ENCODE data around the gene CIZ1.

Gene CIZ1

DNA sequence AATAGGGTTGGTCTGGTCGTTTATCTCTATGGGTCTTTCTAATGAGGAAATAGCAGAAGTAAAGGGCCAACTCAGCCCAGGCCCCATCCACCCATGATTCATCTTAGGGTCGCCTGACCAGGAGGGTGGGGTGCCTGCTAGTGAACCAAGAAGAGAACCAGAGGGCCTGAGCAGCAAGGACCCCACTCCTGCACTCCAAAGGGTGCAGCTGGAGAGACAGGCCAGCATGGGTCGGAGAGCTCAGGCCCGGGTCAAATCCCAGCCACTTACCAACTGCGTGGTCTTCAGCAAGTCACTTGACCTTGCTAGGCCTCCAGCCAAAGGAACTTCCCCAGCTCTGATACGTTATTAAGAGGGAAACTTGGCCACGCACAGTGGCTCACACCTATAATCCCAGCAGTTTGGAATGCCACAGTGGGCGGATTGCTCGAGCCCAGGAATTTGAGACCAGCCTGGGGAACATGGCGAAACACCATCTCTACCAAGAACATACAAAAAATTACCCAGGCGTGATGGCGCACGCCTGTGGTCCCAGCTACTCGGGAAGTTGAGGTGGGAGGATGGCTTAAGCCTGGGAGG is 27.0 kb downstream of the CIZ1 start:
- H3K4me3 ChIP-seq (ENCODE audit: low read depth, low read length), result no peak overlapping the region

DNA sequence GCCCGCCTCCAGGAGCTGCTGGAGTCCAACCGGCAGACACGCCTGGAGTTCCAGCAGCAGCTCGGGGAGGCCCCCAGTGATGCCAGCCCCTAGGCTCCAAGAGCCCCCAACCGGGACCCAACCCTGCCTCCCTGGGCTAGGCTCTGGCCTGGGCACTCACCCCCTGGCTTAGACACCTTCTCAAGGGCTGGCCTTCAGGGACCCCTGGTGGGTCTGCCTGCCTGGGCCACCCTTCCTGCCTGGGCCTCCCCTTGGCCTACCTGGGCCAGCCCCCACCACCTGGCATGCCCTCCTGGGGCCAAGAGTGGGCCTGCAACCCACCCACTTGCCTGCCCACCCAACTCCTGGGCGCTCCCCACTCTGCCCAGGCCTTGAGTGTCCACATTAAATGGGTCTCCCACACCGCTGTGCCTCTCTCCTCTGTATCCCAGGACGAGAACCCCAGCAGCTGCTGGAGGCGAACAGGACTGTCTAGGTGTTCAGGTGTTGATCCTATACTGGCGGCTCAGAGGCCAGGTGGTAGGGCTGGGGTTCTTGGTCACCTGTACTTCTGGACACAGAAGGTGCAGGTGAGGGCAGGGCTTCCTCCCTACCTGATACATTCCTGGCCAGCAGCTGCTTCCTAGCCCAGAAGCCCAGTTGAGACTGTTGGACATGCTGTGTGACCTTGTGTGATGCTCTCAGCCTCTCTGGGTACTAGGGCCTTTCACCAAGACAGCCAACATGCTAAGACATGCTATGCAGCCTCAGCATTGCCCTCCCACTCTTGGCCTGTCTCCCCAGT is 27.7 kb downstream of the CIZ1 start:
- no peak overlapping the region for H3K4me3 ChIP-seq (ENCODE audit: low read depth, low read length)

DNA sequence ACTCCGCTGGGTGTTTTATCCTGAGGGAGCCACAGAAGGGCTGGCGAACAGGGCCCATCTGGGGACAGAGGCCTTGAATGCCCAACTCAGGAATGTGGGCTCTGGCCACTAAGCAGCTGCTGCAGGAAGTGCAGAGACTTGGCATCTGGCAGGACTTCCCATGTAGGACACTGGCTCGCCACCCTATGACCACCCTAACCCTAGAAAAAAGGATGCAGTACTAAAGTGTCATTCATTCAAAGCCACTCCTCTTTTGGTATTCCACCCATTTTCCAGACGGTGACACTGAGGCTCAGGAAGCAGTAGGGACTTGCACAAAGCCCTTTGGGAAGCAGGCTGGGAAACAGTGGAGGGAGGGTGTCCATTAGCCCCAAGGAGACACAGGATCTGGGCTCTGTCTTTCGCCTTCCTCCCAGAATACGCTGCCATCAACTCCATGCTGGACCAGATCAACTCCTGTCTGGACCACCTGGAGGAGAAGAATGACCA is 28.3 kb downstream of the CIZ1 start:
- H3K4me3 ChIP-seq (ENCODE audit: low read depth, low read length), result no peak overlapping the region

DNA sequence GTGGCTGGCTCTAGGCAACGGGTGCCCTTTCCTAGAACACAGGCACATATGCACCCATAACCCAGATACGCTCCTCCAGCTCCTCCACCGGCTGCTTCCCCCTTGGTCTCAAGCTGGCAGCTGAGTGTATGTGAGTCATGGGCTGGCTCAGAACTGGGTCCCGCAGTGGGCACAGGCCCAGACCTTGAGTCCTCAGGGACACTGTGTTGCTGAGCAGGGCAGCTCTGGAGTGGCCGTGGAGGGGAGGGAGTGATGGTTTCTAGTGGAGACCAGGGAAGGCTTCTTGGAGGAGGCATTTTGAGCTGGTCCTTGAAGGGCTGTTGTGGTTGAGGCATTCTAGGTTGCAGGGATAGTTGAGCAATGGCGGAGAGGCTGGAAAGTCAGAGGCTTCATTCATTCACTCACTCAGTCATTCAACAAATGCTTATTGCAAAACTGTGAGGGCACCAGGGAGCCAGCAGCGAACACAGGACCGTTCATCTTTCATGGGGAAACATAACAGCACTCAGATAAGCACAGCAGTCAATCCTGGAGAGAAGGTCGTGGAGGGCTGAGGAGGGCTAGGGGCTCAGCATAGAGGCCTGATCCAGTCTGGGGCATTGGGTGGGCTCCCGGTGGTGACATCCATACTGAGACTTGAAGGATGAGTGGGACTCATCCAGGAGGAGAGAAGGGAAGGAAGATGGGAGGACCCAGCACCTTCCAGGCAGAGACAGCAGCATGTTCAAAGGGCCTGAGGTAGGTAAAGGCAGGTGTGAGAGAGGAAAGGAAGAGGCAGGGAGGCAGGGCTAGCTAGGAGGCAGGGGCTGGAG is 29.0 kb downstream of the CIZ1 start:
- no peak overlapping the region for H3K4me3 ChIP-seq (ENCODE audit: low read depth, low read length)

DNA sequence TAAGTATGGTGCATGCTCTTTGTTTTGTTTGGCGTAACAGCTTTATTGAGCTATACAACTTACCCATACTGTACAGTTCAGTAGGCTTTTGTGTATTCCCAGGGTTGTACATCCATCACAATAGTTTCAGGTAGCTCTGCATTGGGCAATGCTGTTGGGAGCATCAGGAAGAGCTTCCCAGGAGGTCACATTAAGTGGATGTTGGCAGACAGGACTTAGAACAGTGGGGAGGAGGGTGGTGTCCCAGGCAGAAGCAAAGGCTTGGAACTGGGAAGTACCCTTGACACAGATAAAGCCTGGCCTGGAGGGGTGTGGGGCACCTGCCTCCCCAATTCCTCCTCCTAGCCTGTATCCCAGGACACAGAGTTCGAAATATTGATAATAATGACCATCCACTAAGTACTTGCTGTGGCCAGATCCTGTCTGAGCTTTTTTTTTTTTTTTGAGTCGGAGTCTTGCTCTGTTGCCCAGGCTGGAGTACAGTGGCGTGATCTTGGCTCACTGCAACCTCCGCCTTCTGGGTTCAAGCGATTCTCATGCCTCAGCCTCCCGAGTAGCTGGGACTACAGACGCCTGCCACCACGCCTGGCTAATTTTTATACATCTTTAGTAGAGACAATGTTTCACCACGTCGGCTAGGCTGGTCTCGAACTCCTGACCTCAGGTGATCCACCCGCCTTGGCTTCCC is 30.0 kb downstream of the CIZ1 start:
- H3K4me3 ChIP-seq (ENCODE audit: low read depth, low read length), result peak overlapping the region; percentile 74

DNA sequence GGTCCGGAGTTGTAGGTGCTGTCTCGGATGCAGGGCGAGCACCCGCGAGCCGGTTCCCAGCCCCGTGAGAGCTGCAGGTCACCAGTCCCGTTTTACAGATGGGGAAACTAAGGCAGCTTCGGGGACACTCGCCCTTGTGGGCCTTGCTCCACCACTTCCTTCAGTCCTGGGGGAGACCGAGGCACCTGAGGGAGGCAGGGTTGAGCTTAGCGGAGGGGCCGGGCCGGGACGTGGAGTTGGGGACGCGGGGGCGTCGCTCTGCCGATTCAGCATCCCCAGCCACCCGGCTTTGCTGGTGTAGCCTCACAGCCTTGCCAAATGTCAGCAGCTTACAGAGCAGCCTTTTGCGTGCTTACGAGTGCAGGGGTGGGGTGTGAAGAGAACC is 30.8 kb downstream of the CIZ1 start:
- peak overlapping the region; percentile 74 for H3K4me3 ChIP-seq (ENCODE audit: low read depth, low read length)

DNA sequence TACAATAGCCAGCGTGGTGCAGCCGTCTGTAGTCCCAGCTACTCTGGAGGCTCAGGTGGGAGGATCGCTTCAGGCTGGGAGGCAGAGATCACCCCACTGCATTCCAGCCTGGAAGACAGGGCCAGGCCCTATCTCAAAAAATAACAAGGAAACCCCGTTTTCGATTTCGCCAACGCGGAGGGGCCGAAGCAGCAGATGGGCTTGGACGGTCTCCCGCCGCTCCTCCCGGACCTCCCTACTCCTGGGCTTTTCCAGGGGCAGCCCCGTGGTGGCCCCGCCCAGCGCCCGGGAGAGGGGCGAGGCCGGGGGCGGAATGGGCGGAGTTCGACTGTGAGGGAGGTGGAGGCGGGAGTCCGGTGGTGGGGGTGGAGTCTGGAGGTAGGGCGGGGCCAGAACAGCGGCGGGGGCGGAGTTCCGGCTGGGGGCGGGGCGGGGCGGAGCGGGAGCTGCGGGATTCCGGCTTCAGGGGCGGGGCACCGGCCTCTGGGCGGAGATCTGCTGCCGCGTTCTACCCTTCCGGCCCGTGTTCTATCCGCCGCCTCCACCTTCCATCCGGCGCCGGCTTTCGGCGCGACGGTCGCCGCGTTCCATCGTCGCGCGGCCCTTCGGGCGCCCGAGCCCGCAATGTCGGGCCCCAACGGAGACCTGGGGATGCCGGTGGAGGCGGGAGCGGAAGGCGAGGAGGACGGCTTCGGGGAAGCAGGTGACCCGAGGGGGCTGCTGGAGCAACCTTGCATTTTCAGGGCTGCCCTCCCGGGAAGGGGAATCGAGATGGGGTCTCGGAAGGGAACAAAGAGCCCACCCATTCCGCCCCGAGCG is 31.4 kb downstream of the CIZ1 start, which contains the start of gene BBLN:
BBLN (plus strand) TSS at position 482 of the 819 bp plus-strand sequence; CDS start at position 625, 143 bp downstream.
- H3K4me3 ChIP-seq (ENCODE audit: low read depth, low read length), result peak within 1 kb of the TSS; percentile 74

DNA sequence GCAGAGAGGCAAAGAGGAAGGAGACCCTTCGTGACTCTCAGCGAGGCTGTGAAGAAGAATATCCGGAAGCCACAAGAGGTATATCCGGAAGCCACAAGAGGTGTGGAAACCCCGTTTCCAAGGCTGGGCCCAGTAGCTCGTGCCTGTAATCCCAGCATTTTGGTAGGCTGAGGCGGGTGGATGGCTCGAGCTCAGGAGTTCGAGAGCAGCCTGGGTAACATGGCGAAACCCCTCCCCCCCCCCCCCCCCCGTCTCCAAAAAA is 31.9 kb downstream of the CIZ1 start:
- H3K4me3 ChIP-seq (ENCODE audit: low read depth, low read length), result peak overlapping the region; percentile 43

DNA sequence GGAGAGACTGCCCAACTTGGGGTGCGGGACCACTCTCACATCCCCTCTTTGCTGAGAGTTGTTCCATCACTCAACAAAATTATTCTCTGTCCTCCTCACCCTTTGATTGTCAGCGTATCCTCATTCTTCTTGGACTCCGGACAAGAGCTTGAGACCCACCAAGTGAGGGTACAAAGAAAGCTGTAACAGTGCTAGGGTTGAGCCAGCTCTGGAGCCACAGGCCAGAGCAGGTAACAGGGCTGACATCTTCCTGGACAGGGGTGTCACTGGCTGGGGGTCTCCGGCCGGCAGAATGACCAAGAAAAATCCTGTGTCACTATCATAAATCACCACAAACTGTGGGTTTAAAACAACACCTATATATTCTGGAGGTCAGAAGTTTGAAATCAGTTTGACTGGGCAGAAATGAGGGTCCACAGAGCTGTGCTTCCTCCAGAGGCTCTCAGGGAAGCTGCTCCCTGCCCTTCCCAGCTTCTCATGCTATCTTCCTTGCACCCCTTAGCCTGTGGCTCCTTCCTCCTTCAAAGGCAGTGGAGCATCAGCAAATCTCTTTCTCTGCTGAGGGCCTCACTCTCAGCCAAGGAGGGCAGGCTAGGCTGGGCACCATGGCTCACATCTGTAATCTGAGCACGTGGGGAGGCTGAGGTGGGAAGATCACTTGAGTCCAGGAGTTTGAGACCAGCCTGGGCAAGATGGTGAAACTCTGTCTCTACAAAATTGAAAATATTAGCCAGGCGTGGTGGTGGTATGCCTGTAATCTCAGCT is 35.5 kb downstream of the CIZ1 start:
- H3K4me3 ChIP-seq (ENCODE audit: low read depth, low read length), result no peak overlapping the region

DNA sequence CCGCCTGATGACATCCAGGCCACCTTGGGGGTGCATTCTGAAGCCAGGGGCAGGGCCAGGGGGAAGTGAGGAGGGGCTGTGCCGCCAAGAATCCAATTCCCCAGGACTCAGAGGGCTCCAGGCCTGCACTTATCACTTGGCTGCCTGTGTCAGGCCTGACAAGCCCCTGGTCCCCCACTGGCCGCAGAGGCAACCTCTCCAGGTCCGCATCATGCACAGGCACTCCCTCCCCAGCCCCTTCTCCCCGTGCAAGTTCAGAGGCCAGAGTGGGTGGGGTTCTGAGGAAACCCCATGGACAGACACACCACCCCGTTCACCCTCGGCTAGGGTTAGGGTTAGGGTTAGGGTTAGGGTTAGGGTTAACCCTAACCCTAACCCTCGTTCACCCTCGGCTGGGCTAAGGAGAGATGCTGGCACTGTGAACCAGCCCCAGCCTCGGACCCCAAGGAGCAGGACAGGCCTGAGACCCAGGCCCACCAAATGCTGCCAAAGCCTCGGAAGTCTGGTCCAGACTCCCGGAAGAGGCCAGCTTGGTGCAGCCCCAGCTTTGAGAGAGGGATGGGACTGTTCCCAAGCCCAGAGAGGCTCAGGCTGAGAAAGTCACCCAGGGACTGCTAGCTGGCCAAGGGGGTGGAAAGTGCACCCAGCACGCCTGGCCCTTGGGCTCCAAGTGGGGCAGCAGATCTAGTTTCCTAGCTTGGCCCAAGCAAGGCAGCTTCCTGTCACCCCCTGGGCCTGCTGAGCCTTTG is 37.3 kb downstream of the CIZ1 start:
- no peak overlapping the region for H3K4me3 ChIP-seq (ENCODE audit: low read depth, low read length)

DNA sequence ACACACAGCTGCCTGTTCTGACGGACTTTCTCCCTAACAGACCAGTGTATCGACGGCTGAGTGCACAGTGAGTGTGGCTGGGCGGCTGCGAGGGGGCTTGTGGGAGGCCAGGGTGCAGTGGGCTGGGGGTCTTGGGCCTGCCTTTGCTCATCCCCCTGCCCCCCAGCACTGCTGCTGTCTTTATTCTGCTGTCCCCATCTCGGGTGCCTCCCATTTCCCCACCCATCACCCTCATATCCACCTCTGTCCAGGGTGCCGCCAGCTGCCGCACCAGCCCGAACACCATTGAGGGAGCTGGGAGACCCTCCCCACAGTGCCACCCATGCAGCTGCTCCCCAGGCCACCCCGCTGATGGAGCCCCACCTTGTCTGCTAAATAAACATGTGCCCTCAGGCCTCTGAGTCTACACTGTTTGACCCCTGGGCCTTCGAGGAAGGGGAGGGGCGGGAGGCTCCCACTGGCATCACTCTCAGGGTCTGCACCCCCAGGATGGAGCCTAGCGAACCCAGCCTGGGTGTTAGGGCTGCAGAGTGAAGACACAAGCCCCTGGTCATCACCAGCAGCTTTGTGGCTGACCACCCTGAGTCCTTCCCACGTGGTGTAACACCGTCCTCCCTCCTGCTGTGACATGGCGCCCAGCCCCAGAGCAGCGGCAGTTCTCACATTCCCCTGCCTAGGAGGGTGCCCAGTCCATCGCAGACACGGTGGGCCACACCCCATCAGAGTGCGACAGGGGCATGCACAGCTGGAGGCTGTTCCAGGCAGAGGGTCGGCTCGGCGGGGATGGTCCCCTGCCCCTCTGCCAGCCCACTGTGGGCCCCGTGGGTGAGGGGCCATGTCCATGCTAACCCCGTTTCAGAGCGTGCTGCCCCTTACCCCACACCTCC is 38.1 kb downstream of the CIZ1 start:
- H3K4me3 ChIP-seq (ENCODE audit: low read depth, low read length), result no peak overlapping the region

DNA sequence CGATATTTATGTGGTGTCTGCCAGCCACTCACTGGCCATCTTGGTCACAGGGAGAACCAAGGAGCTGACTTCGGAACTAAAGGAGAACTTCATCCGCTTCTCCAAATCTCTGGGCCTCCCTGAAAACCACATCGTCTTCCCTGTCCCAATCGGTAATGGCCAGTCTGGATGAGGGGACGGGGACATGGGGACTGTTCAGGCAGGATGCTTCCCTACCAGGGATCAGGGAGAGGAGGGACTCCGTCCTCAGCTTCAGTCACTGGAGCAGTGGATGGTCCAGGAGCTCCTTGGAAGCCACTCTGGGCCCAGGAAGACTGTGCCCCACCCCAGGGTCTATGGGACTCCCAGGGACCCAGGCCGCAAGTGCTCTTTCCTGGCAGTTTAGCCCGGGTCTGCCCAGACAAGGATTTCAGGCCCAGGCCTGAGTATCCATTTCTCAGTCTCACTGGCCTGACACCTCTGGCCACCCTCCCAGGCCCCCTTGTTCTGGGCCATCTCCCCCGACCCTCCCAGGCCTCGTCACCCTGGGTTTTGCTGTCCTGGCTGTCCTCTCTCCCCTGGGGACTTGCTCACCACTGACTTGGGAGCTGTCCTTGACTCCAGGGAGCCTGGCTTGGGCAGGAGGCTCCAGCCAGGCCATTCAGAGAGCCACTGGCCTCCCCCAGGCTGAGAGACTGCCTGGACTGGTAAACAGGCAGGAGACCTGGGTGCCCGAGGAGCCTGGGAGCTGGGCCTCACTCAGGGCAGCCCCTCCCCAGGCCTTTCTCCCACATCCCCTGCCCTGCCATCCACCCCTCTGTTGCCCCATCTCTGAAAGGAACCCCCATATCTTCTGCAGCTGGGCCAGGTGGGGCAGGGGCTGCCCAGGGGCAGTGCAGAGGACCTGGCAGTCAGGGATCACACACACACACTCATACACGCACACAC is 39.0 kb downstream of the CIZ1 start:
- no peak overlapping the region for H3K4me3 ChIP-seq (ENCODE audit: low read depth, low read length)

DNA sequence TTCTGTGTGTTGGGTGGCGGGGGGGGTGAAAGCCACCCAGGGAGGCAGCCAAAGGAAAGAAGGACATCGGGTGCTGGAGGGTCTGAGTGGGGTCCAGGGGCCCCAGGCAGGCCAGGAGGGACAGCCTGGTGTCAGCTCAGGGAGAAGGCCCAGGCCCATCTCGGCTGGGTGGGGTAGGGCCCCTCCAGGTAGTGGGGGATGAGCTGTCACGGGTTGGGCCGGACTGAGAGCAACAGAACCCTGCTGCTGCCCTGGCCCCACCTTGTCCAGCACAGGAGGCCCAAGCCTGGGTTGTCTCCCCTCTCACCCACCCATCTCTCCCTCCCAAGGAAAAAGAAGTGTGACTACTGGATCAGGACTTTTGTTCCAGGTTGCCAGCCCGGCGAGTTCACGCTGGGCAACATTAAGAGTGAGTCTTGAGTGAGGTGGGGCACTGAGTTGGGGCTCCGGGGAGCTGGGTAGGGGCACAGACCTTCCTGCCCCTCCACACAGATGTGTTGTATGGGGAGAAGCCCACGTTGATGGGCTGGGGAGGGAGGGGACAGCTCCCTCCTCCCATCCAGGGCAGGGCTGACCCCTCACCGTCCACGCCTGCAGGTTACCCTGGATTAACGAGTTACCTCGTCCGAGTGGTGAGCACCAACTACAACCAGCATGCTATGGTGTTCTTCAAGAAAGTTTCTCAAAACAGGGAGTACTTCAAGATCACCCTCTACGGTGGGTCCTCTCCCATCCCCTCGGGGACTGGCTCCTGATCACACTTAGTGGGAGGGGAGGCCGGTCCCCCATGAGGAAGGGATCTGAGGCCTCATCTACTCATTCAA is 39.9 kb downstream of the CIZ1 start:
- no peak overlapping the region for H3K4me3 ChIP-seq (ENCODE audit: low read depth, low read length)

DNA sequence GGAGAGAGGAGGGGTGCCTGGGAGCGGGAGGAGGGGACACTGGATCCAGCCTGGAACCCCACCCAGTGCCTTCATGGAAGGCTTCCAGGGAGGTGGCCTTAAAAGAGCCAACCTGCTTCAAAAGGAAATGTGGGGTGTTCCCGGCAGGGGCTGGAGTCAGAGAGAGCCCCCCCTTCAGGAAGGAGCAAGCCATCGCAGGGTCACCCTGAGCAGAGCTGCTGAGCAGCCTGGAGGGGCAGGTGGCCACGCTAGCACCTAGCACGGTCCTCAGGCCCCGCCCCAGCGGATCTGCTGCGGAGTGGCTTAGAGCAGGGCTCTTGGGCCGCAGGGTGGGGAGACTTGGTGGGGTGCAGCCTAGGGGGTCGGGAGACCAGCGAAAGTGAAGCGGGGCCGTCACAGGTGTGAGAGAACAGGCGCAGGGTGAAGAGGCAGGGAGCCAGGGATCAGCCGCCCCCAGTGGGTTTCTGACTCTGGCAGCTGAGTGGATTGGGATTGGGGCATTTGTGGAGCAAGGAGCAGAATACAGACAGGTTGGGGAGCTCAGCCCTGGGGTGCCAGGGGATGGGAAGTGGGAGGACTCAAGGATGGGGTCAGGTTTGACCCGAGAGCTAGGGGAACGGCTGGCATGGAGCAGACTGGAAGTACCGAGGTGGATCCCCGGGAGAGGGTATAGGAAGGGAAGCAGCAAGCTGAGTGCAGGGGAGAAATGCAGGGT is 40.6 kb downstream of the CIZ1 start:
- H3K4me3 ChIP-seq (ENCODE audit: low read depth, low read length), result no peak overlapping the region

DNA sequence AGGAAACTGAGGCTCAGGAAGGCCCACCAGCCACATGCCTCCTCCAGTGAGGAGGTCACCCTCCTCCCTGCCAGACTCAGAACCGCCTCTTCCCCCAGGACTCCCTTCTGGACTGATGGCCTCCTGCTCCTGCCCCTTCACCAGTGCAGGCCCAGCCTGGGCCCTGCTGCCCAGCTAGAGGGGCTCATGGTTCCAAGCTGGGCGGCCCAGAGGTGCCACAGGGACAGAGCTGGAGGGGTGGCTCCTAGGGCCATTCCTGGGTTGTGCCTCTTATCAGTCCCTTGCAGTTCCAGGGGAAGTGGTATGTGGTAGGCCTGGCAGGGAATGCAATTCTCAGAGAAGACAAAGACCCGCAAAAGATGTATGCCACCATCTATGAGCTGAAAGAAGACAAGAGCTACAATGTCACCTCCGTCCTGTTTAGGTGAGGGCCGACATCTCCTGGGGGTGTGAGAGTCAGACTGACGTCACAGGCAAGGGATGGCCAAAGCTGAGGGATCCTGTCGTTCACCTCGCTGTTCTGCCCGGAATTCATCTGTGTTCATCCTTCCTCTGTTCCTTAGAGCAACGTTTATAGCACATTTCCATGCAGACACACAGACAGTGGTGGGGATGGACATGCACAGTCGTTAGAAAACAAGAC is 41.3 kb downstream of the CIZ1 start:
- no peak overlapping the region for H3K4me3 ChIP-seq (ENCODE audit: low read depth, low read length)

All from iPS-11a (cell line).